EL (cell line): ENCODE measurements around the gene HCK.

Experiments
- DNase-seq: peaks from one replicate; pipeline ENCODE4 v3.0.0-alpha.2; 2016

HCK gene

DNA sequence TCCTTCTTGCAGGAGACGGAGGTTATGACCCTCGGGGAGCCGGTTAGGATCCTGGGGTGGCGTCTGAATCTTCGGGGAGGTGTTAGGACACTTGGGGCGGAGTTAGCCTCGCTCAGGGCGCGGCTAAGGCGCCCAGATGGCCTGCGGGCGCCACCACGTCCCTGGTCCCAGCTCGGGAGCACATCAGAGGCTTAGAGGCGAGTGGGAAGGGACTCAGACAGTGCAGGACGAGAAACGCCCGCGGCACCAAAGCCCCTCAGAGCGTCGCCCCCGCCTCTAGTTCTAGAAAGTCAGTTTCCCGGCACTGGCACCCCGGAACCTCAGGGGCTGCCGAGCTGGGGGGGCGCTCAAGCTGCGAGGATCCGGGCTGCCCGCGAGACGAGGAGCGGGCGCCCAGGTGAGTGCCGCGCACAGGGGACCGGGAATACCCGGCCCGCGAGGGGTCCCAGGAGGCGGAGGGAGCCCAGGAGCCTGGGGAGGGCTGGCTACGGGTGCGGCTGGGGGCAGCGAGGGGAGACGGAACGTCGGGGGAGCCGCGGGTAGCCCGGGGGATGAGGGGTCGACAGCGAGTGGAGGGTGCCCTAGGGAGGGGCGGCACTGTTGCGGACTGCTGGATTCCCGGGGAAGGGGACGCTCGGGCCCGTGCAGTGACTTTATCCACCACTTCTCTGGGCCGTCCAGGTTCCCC is at the start of gene HCK:
HCK (plus strand) TSS at position 153 of the 688 bp plus-strand sequence.
- no peak for DNase-seq

DNA sequence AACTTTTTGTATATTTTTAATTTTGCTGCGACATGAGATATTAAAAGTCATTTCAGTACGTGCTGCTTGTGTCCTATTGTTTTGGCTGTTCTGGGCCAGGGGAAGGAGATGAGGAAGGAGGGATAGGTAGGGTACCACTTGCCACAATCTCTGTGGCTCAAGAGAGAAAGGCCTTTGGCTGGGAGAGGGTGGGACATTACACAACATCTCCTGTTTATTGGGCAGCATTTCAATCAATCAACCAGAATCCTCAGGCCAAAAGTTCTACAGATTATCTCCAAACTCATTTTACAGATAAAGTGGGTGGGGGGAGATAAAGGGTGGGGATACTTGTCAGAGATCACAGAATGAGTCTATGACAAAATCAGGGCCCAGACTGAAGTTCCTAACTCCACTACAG is 48.7 kb upstream of the HCK start:
- DNase-seq, result no peak

DNA sequence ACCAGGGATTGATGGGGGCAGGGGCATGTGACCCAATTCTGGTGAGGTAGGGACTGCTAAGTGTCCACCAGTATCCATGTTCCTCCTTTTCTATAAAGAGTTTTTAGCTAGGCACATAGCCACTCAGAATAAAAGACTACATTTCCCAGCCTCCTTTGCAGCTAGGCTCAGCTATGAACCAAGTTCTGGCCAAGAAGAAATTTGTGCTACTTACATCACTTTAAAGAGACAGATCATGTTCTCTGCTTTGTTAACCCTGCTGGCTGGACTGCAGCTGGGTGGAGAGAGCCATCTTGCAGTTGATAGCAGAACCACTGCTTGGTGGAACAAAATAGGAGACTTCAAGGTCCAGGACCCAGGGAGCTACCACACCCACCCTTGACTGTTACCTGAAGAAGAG is 47.1 kb upstream of the HCK start:
- no peak for DNase-seq

DNA sequence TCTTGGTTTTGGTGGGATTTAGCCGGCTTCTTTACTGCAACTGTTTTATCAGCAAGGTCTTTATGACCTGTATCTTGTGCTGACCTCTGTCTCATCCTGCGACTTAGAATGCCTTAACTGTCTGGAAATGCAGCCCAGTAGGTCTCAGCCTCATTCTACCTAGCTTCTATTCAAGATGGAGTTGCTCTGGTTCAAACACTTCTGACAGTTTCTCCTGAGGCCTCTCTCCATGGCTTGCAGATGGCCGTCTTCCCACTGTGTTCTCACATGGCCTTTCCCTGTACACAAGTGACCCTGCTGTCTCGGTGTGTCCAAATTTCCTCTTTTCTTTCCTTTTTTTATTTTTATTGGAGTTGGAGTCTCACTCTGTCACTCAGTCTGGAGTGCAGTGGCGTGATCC is 46.0 kb upstream of the HCK start:
- DNase-seq, result no peak

DNA sequence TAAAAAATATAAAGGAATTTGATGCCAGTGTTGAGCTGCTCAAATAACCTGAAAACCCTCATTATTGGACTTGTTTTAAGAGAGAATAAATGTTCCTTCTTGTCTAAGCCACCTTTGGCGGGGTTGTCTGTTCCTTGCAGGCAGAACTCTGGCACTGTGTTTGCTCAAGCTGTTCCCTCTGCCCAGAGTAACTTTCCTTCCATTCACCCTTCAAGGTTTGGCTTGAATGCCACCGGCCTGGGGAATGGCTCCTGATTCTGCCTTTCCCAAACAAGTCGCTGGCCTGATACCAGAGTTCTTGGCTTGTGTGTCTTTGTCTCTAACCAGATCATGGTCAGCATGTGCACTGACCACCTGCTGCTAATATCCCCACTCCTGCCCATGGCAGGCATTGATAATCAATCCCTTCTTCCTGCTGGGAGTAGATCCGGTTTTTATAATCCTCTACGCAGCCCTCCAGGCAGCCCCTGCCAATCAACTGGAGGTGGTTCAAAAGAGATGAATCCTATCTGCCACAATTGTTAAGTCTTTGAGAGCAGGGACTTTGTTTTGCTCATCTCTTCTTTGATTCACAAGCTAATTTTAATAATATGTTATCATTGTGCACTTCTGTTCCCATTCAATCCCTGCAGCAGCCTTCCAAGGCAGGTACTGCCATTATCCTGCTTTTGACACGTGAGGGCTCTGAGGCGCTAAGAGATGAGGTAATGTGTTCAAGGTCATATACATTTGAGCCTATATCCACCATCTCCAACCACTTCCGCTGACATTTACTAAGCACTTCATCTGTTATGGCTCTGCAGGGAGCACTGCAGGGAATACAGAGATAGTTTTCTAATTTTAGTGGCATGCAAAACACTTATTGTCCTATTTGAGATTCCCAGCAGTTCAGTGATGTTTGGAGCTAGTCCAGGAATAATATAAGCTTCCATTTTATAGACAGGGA is 44.9 kb upstream of the HCK start:
- no peak for DNase-seq

DNA sequence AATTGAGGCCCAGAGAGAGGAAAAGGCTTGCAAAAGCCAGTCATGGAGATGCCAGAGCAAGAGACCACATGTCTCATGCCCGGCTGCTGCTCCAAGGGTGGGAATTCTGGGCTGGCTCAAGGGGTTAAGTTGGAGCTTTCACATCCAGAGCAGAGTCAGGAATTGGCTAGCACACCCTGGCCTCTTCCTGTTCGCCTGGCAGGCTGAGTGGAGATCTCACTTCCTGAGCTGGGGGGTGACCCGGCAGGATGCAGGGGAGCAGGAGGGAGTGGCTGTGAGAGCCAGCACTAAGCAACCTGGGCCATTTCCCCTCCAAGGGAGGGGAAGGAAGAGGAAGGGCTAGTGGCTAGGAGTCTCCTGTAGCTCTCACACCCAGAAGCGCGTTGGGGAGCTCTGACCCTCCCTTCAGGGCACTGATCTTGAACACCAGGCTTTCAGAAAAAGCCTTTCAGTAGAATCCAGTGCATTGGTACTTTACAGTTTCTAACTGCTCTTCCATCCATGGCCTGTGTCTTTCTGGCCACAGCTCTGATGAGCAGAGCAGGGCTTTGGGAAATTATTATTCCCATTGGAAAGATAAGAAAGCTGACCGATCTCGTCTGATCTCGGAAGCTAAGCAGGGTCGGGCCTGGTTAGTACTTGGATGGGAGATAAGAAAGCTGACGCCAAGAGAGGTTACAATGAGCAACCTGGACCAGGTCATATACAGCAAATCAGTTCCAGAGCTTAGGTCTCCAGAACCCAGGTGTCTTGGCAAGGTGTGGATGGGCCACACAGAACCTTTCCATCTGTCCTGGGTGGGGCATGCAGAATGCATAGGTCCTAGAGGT is 44.0 kb upstream of the HCK start:
- DNase-seq, result peak; percentile 38

DNA sequence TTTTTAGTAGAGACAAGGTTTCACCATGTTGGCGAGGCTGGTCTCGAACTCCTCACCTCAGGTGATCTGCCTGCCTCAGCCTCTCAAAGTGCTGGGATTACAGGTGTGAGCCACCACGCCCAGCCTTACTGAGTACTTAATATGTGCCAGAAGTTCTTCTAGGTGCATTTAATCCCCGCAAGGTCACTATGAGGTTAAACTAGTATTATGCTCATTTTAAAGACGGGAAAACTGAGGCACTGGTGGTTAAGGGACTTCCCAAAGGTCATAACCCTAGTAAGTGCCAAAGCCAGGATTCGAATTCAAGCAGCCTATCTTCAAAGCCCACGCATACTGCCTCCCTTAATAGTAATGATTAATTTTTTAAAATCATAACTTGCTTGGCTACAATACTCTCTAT is 42.5 kb upstream of the HCK start:
- DNase-seq, result no peak

DNA sequence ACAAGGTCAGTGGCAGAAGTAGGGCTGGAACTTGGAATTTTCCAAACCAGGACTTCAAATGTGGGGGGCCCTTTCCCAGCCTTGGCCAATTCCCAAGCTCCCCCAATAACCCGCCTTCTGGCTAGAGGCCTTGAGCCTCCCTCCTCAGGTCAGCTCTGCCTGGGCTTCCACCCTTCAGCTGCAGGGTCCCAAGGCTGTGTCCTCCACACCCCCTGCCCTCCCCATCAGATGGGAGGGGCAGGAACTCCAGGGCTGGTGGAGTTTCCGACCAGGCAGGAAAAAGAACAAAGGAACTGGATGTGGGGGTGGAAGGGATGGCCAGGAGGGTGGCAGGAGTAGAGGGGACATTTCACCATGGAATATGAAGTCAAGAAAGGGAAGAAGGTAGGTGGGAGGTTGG is 41.9 kb upstream of the HCK start, which contains the start of gene CCM2L:
CCM2L (plus strand) TSS at position 338 of the 400 bp plus-strand sequence; CDS start at position 355, 17 bp downstream.
- DNase-seq, result no peak

DNA sequence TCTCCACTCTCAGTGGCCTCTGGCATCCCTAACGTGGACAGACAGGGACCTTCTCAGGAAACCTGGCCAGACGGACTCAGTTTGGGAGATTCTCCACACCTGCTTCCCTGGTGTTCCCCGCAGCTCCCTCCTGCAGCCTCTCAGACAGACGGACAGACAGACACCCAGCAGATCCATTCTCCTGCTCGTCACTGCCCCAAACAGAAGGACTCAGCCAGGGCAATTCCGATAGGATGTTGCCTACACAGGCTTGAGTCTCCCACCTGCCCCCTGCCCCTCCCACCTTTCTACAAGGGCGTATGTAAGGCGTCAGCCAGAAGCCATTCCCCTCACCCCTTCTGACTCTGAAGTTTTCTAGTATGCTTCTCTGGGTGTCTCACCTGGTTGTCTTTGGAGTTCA is 41.4 kb upstream of the HCK start:
- DNase-seq, result no peak

DNA sequence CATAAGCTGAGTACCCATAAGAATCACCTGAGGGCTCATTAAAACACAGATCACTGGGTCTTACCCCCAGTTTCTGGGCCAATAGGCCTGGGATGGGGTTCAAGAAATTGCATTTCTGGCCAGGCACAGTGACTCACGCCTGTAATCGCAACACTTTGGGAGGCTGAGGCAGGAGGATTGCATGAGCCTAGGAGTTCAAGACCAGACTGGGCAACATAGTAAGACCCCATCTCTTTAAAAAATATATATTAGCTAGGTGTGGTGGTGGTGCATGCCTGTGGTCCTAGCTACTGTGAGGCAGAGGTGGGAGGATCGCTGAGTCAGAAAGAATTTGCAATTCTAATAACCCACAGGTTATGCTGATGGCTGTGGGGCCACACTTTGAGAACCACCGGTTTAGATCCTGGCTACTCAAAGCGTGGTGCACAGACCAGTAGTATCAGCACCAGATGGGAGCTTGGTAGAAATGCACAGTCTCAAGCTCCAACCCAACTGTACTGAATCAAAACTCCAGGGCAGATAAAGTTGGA is 39.8 kb upstream of the HCK start:
- no peak for DNase-seq

DNA sequence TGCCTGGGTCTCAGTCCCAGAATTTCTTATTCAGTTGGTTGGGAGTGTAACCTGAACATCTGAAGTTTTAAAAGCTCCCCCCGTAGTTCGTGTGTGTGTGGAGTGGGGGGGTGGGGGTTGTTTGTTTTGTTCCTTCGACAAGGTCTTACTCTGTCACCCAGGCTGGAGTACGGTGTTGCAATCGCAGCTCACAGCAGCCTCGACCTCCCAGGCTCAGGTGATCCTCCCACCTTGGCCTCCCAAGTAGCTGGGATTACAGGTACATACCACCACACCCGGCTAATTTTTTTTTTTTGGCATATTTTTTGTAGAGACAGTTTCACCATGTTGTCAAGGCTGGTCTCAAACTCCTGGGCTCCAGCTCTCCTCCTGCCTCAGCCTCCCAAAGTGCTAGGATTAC is 38.7 kb upstream of the HCK start:
- DNase-seq, result no peak

DNA sequence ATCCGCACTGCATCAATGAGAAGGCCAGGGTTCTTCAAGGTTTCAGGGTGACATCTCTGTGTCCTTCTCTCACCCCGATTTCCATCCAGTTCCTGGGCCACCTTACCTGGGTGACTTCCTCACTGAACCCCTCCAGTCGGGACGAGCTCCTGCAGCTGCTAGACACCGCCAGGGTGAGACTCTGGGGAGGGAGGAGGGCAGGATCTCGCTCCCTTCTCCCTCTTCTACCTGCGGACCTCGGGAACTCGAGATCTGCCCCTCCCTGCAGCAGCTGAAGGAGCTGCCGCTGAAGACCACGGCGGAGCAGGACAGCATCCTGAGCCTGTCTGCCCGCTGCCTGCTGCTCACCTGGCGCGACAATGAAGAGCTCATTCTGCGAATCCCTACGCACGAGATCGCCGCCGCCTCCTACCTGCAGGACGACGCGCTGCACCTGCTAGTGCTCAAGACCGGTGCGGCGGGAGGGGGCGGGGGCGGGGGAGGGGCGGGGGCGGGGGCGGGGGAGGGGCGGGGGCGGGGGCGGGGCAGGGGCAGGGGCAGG is 34.3 kb upstream of the HCK start:
- no peak for DNase-seq

DNA sequence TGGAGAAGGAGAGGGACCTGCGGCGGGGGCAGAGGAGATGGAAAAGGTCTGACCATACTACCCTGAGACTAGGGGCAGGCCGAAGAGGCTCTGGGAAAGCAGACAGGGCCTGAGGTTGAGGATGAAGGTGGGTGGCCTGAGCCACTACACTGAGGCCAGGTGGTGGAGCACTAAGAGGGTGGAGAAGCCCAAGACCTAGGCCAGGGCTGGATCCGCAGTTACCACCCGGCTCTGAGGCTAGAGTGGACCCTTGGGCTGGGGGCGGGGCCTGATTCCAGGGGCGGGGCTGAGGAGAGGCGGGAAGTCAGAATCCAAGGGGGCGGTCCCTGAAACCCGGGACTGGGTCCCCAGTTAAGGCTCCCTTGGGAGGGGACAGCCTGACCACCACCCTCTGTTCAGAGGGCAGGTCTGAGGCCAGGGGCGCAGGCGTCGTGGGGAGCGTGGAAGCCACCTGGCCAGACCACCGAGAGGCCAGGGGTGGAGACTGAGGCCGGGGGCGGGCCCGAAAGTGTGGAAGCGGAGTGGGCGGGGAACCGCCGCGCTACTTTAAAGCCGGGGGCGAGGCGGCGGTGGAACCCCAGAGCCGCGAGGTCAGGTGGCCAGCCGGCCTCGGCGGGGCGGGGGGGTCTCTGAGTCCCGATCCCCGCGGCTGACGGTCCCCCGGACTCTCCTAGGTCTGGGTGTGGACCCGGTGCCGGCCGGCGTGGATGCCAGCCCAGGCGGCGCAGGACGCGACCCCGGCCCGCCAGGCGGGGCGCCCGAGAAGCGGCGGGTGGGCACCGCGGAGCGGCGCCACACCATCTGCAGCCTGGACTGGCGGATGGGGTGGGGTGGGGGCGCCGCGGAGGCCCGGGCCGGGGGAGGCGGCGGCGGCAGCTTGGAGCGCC is 33.5 kb upstream of the HCK start:
- DNase-seq, result peak; percentile 40

DNA sequence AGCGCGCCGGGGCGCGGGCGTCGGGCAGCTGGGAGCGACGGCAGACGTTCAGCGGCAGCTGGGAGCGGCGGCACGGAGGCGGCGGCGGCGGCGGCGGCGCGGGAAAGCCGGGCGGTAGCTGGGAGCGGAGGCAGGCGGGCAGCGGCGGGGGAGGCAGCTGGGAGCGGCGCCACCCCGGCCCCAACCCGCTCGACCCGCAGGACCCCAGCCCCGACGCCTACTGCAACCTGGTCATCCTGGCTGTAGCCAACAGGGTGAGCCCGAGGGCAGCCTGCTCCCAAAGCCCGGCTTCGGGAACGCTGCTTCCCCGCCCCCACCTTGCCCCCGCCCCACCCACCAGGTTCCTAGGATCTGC is 32.9 kb upstream of the HCK start:
- no peak for DNase-seq

DNA sequence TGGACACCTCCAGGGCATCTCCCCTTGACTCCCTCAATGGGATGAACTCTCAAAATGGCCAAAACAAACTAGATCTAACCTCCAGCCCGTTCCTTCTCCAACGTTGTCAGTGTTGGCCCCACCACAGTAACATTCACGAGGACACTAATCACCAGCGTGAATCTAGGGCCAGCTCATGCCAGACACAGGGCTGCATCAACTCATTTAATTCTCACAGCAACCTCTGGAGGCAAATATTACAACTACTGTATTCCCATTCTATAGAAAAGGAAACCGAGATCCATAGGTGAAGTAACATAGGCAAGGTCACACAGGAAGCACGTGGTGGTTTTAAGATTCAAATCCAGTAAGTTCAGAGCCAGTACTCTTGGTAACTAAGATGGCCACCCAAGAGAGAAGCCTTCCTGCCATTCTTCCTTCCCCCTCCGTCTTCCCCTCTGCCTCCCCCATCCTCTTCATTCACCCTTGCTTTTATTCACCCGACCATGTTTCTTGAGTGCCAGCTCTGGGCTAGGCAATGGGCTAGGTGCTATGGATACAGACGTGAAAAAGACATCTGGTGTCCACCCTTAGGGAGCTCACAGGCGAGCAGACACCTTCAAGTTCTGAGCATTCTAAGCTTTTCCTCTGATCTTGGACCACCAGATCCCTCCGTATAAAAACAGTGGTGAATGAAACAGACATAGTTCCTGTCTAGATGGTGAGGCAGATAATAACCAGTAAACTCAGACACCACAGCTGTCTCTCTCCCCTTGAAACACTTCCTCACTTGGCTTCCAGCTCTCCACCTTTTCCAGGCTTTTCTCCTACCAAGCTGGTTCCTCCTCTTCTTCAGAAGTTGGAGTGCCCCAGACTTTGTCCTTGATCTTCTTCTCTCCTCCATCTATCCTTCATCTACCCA is 32.2 kb upstream of the HCK start:
- DNase-seq, result no peak

DNA sequence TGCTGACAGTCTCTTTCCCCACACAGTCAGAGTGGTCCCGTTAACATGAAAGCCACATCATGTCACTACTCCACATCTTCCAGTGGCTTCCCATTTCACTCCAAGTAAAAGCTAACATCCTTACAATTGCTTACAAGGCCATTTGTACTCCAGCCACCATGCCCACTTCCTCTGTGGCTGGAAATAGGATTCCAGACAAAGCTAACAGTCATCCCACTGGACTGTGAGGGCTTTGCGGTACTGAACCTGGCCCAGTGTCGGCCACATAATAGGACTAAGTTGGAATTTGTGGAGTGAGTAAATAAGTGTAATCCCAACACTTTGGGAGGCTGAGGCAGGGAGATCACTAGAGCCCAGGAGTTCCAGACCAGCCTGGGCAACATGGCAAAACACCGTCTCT is 31.0 kb upstream of the HCK start:
- no peak for DNase-seq

DNA sequence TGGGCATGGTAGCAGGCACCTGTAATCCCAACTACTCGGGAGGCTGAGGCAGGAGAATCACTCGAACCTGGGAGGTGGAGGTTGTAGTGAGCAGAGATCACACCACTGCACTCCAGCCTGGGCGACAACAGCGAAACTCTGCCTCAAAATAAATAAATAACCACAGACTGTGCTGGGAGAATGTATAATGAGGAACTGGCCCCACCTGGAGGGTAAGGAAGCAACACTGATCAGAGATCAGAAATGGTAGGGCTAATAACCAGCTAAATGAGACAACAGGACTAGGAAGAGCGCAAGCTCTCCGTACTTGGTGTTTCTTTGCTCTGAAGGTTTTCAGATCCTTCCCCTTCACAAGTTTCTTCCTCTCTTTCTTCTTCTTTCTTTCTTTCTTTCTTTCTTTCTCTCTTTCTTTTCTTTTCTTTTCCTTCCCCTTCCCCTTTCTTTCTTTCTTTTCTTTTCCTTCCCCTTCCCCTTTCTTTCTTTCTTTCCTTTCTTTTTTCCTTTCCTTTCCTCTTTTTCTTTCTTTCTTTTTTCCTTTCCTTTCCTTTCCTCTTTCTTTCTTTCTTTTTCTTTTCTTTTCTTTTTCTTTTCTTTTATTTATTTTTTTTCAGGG is 27.3 kb upstream of the HCK start:
- DNase-seq, result no peak

DNA sequence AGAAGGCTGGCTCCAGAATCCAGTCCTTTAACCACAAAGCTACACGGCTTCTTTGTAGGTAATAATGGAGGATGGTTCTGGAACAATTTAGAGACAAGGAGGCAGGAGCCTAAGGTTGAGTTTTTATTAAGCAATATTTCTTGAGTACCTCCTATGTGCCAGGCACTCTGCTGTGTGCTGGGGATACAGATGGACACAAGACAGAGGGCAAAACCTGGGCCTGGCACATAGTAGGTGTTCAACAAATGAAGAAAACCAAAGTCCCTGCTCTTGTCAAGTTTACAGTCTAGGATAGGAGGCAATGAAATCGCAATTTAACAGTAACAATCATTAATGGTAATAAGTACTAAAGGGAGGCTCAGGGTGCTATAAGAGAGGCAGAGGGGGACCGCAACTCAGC is 24.4 kb upstream of the HCK start:
- DNase-seq, result no peak

DNA sequence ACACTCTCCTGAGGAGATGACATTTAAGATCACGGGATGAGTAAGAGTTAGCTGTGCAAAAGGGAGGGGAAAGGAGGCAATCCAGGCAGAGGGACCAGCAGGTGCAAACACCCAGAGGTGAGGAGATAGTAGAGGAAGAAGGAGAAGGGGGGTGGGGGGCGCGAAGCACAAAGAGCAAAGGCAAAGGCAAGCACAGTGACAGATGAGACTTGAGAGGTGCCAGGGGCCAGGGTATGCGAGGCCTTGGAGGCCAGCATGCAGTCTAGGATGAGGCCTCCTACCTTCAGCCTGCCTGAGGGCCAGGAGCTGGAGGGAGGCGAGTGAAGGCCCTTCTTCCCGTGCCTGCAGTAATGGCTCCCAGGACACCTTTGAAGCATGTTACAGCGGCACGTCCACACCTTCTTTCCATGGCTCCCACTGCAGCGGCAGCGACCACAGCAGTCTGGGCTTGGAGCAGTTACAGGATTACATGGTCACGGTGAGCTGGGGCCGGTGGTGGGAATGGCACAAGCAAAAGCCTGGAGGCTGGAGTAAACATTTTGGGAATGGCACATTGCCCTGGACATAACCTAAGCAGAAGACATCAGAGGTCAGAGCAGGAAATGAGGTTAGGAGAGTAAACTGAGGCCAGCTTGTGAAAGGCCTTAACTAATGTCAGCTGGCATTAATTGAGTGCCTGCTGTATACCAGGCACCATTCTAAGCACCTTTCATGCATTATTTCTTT is 23.2 kb upstream of the HCK start:
- DNase-seq, result no peak

DNA sequence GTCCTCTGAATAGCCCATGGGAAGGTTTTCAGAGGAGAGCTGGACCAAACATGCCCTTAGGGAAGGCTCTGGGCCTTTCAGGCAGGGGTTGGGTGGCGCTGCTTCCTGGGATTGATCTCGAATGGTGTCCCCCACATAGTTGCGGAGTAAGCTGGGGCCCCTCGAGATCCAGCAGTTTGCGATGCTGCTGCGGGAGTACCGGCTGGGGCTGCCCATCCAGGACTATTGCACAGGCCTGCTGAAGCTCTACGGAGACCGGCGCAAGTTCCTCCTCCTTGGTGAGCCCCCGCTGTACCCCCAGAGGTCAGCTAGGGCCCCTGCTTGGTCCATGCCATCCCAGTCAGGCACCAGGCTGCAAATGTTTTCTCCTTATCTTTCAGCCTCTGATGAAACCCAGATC is 22.5 kb upstream of the HCK start:
- DNase-seq, result no peak
